ENCODE measurements around the gene FERMT1. TPM values are rescaled to one million over a fixed set of nuclear protein-coding genes. Genes with fewer than 3 reads are reported as not detected.

Gene FERMT1
- total and polyA plus RNA-seq, 4 donors: 0.83 to 2.4 (median 1.5) TPM

GRCh38 chr20:6070829-6071695 is 51.8 kb downstream of the FERMT1 start:
- WGBS, 2 donors: 77 to 78% methylated on average over 6 of the region's 6 CpGs
- ATAC-seq (ENCODE audit: insufficient read depth, low FRiP score) (no peak), DNase-seq (peak; percentile 45 to 76 (median 58))
- TF ChIP-seq CTCF (IDR thresholded peaks at IDR 0.05; ENCODE audit: control extremely low read depth, extremely low read depth): no peak
- no peak overlapping the region for H3K4me3 ChIP-seq
- no peaks in the 10 kb centered on the region for H3K9me3 ChIP-seq (ENCODE audit: control insufficient read depth in 4 of 4, insufficient read depth in 3 of 4, low read length in 3 of 4)
- H3K36me3 ChIP-seq (ENCODE audit: control insufficient read depth in 4 of 4, insufficient read depth in 4 of 4, low read length in 4 of 4): no peaks in the 10 kb centered on the region
- peak overlapping the region in 1 of 2 donors; percentile 43 for H3K27ac ChIP-seq (ENCODE audit: low read depth in 1 of 2, low read length in 1 of 2)
- H3K27me3 ChIP-seq (ENCODE audit: control insufficient read depth in 3 of 3, insufficient read depth in 3 of 3, low read length in 2 of 3): no peaks in the 10 kb centered on the region
- peak overlapping the region in 1 of 2 donors; percentile 11 for H3K9ac ChIP-seq (ENCODE audit: insufficient read depth in 1 of 2, low read length in 2 of 2)
- peaks cover 0 to 5% (median 0%) of the 10 kb centered on the region in 5 donors for H3K4me1 ChIP-seq (ENCODE audit: control insufficient read depth in 5 of 5, insufficient read depth in 5 of 5, low read length in 5 of 5)

- H3K9ac ChIP-seq (ENCODE audit: insufficient read depth in 1 of 2, low read length in 2 of 2): no peak overlapping the region
- H3K4me3 ChIP-seq: no peak overlapping the region
- no peaks in the 10 kb centered on the region for H3K9me3 ChIP-seq (ENCODE audit: control insufficient read depth in 4 of 4, insufficient read depth in 3 of 4, low read length in 3 of 4)
- no peaks in the 10 kb centered on the region for H3K4me1 ChIP-seq (ENCODE audit: control insufficient read depth in 5 of 5, insufficient read depth in 5 of 5, low read length in 5 of 5)
- ATAC-seq (ENCODE audit: insufficient read depth, low FRiP score) (no peak), DNase-seq (no peak)
- H3K27me3 ChIP-seq (ENCODE audit: control insufficient read depth in 3 of 3, insufficient read depth in 3 of 3, low read length in 2 of 3): no peaks in the 10 kb centered on the region
- no peak for TF ChIP-seq CTCF (IDR thresholded peaks at IDR 0.05; ENCODE audit: control extremely low read depth, extremely low read depth)
- H3K36me3 ChIP-seq (ENCODE audit: control insufficient read depth in 4 of 4, insufficient read depth in 4 of 4, low read length in 4 of 4): no peaks in the 10 kb centered on the region
- no peak overlapping the region for H3K27ac ChIP-seq (ENCODE audit: low read depth in 1 of 2, low read length in 1 of 2)
- WGBS, 2 donors: 76 to 86% methylated on average over 2 of the region's 2 CpGs
Measured at GRCh38 chr20:6069669-6070068, 53.2 kb downstream of the FERMT1 start.

- TF ChIP-seq CTCF (IDR thresholded peaks at IDR 0.05; ENCODE audit: control extremely low read depth, extremely low read depth): no peak
- DNase-seq (no peak), ATAC-seq (ENCODE audit: insufficient read depth, low FRiP score) (no peak)
- Histone ChIP-seq H3K4me1 (ENCODE audit: control insufficient read depth in 5 of 5, insufficient read depth in 5 of 5, low read length in 5 of 5) (no peaks in the 10 kb centered on the region), H3K4me3 (no peak overlapping the region), H3K27me3 (ENCODE audit: control insufficient read depth in 3 of 3, insufficient read depth in 3 of 3, low read length in 2 of 3) (no peaks in the 10 kb centered on the region), H3K27ac (ENCODE audit: low read depth in 1 of 2, low read length in 1 of 2) (no peak overlapping the region), H3K9ac (ENCODE audit: insufficient read depth in 1 of 2, low read length in 2 of 2) (no peak overlapping the region), H3K9me3 (ENCODE audit: control insufficient read depth in 4 of 4, insufficient read depth in 3 of 4, low read length in 3 of 4) (no peaks in the 10 kb centered on the region), H3K36me3 (ENCODE audit: control insufficient read depth in 4 of 4, insufficient read depth in 4 of 4, low read length in 4 of 4) (no peaks in the 10 kb centered on the region)
- WGBS, 2 donors: 83 to 86% methylated on average over 4 of the region's 4 CpGs
Measured at GRCh38 chr20:6067763-6068318, 55.0 kb downstream of the FERMT1 start.

Measured in lung (tissue), 12 donors.